ENCODE measurements around the gene MAFG. TPM values are rescaled to one million over a fixed set of nuclear protein-coding genes. Genes with fewer than 3 reads are reported as not detected.

Gene MAFG
- total RNA-seq, 2 experiments from 2014 or later: 22.7 to 33.6 TPM

- Histone ChIP-seq H3K9me3 (ENCODE audit: low read length) (no peaks in the 10 kb centered on the region), H3K4me3 (ENCODE audit: low read depth, low read length, poor library complexity, severe bottlenecking) (no peak overlapping the region), H3K9me2 (ENCODE audit: insufficient read depth, low read length) (no peaks in the 10 kb centered on the region), H3K4me1 (ENCODE audit: insufficient read depth, low read length, poor library complexity, severe bottlenecking) (peaks cover 32% of the 10 kb centered on the region), H4K20me1 (ENCODE audit: insufficient read depth, low read length) (peaks cover 8% of the 10 kb centered on the region), H2AFZ (ENCODE audit: low read length) (no peak overlapping the region), H3K79me2 (ENCODE audit: insufficient read depth, low read depth, low read length) (peaks cover 16% of the 10 kb centered on the region), H3K4me2 (ENCODE audit: low read length) (no peak overlapping the region), H3K36me3 (ENCODE audit: insufficient read depth, low read length) (peaks cover 60% of the 10 kb centered on the region), H3K27ac (ENCODE audit: low read depth, low read length, poor library complexity, severe bottlenecking) (no peak overlapping the region)
- no peak for DNase-seq (ENCODE audit: low spot score)
- intact Hi-C loops (cut with micrococcal nuclease; ENCODE audit: unreplicated experiment): no loop called here
- TF ChIP-seq CTCF (conservative IDR thresholded peaks at IDR 0.05; ENCODE audit: low read length): no peak
- TF ChIP-seq EZH2phosphoT487 (IDR thresholded peaks at IDR 0.05; ENCODE audit: borderline replicate concordance, low read depth, low read length): no peak
- ChIA-PET POLR2A (interaction anchor here (0.6 kb wide), 1 partner anchor 408 kb away, joined by 4 read pairs; no protein-coding TSS in a partner anchor), CTCF (ENCODE audit: unreplicated experiment) (no interaction called here)
- no TSS peak for BruUV-seq (replicated peaks)
Observed at GRCh38 chr17:81915331-81915730, 12.2 kb downstream of the MAFG start.

- peaks cover 8% of the 10 kb centered on the region for H4K20me1 ChIP-seq (ENCODE audit: insufficient read depth, low read length)
Observed at GRCh38 chr17:81914103-81914850, 13.3 kb downstream of the MAFG start.

More at GRCh38 chr17:81914103-81914850, 13.3 kb downstream of the MAFG start:
- intact Hi-C loops (cut with micrococcal nuclease; ENCODE audit: unreplicated experiment): no loop called here
- ChIA-PET CTCF (ENCODE audit: unreplicated experiment) (no interaction called here), POLR2A (interaction anchor here (0.6 kb wide), 1 partner anchor 198 kb away, joined by 6 read pairs; no protein-coding TSS in a partner anchor)
- Histone ChIP-seq H3K36me3 (ENCODE audit: insufficient read depth, low read length) (peaks cover 50% of the 10 kb centered on the region), H3K4me3 (ENCODE audit: low read depth, low read length, poor library complexity, severe bottlenecking) (no peak overlapping the region), H2AFZ (ENCODE audit: low read length) (no peak overlapping the region), H3K9me3 (ENCODE audit: low read length) (no peaks in the 10 kb centered on the region), H3K79me2 (ENCODE audit: insufficient read depth, low read depth, low read length) (peaks cover 18% of the 10 kb centered on the region), H3K27ac (ENCODE audit: low read depth, low read length, poor library complexity, severe bottlenecking) (no peak overlapping the region), H3K4me1 (ENCODE audit: insufficient read depth, low read length, poor library complexity, severe bottlenecking) (peaks cover 35% of the 10 kb centered on the region), H3K9me2 (ENCODE audit: insufficient read depth, low read length) (no peaks in the 10 kb centered on the region), H3K4me2 (ENCODE audit: low read length) (no peak overlapping the region)
- DNase-seq (ENCODE audit: low spot score): no peak
- no TSS peak for BruUV-seq (replicated peaks)
- TF ChIP-seq EZH2phosphoT487 (IDR thresholded peaks at IDR 0.05; ENCODE audit: borderline replicate concordance, low read depth, low read length): no peak
- TF ChIP-seq CTCF (conservative IDR thresholded peaks at IDR 0.05; ENCODE audit: low read length): no peak

All from OCI-LY7 (cell line).